Esophagus muscularis mucosa (tissue), 3 donors: ENCODE data around the gene FOXF1.
A peak's percentile ranks its signal among the peaks of the same experiment; 100 is the strongest.

Experiments
- POLR2A ChIP-seq: fragments of 450-650 bp; IDR thresholded peaks from one replicate; pipeline ENCODE4 v1.6.1; 2017; ENCODE audit warnings: antibody characterized with exemption, moderate library complexity, mild to moderate bottlenecking, low read depth
- POLR2AphosphoS5 ChIP-seq, 2 donors: sonication (generic); formaldehyde crosslinking; IDR thresholded peaks; one replicate each; pipeline ENCODE4 v1.6.1; 2017; ENCODE audit warnings: antibody characterized with exemption in 2 of 2
- TF ChIP-seq, protein P1 (sequence below), 3 experiments: fragments of 200-600 bp in 2 of 3; fragments of 450-650 bp in 1 of 3; sonication (generic) in 2 of 3; IDR thresholded peaks; one replicate each; pipeline ENCODE4 v1.5.1; 2017 to 2019; ENCODE audit warnings: antibody characterized with exemption in 3 of 3, mild to moderate bottlenecking in 2 of 3, moderate library complexity in 1 of 3

DNA sequence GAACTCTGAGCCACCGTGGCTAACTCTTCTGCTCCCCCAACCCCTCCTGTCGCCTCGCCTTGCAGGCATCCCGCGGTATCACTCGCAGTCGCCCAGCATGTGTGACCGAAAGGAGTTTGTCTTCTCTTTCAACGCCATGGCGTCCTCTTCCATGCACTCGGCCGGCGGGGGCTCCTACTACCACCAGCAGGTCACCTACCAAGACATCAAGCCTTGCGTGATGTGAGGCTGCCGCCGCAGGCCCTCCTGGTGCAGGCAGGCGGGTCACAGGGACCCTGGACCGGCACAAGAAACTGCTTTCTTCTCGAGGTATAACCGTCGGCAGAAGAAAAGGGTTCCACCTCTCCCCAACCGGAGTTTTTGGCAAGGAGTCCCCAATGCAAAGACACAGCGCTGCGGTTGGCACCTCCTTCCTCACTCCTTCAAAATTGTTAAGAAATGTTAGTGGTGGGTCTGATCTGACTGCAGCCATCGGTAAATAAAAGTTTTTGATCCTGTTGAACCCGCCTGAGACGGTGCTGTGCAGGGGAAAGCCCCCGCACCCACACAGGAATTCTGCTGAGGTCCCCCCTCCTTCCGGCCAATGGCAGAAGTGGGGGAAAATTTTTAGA lies 2.6 kb downstream of the FOXF1 start:
- no peak for TF ChIP-seq POLR2A
- TF ChIP-seq, protein P1, sequence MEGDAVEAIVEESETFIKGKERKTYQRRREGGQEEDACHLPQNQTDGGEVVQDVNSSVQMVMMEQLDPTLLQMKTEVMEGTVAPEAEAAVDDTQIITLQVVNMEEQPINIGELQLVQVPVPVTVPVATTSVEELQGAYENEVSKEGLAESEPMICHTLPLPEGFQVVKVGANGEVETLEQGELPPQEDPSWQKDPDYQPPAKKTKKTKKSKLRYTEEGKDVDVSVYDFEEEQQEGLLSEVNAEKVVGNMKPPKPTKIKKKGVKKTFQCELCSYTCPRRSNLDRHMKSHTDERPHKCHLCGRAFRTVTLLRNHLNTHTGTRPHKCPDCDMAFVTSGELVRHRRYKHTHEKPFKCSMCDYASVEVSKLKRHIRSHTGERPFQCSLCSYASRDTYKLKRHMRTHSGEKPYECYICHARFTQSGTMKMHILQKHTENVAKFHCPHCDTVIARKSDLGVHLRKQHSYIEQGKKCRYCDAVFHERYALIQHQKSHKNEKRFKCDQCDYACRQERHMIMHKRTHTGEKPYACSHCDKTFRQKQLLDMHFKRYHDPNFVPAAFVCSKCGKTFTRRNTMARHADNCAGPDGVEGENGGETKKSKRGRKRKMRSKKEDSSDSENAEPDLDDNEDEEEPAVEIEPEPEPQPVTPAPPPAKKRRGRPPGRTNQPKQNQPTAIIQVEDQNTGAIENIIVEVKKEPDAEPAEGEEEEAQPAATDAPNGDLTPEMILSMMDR (IDR thresholded peaks at IDR 0.05), result no peak
- TF ChIP-seq POLR2AphosphoS5 (IDR thresholded peaks at IDR 0.05), result peak; percentile 17 to 70
